HG02763 (cell line): ENCODE results near the gene PPFIBP1.
"Not testable (repeated sequence)": the region's sequence is repeated elsewhere in the genome, so short reads cannot be mapped to it uniquely, and the experiment has no call there.

Source experiments
- ATAC-seq: cut with Tn5 transposase; IDR thresholded peaks from one replicate; pipeline ENCODE4 v1.9.1; 2021; ENCODE audit warnings: mild to moderate bottlenecking, moderate library complexity; ENCODE audit not compliant: unreplicated experiment

Gene PPFIBP1

GRCh38 chr12:27588075-27588730 is 64.2 kb downstream of the PPFIBP1 start:
- ATAC-seq = not testable (repeated sequence)

- no peak for ATAC-seq
These were observed 64.8 kb downstream of the PPFIBP1 start for GRCh38 chr12:27588776-27589175.

GRCh38 chr12:27589419-27589818 is 65.4 kb downstream of the PPFIBP1 start:
- ATAC-seq = no peak

GRCh38 chr12:27591698-27592097 is 67.7 kb downstream of the PPFIBP1 start:
- not testable (repeated sequence) for ATAC-seq

- no peak for ATAC-seq
These were observed 68.5 kb downstream of the PPFIBP1 start for GRCh38 chr12:27592548-27592947.

GRCh38 chr12:27593266-27593665 is 69.3 kb downstream of the PPFIBP1 start:
- no peak for ATAC-seq

GRCh38 chr12:27595231-27595642 is 71.2 kb downstream of the PPFIBP1 start:
- no peak for ATAC-seq

GRCh38 chr12:27598866-27599265 is 74.9 kb downstream of the PPFIBP1 start:
- not testable (repeated sequence) for ATAC-seq

GRCh38 chr12:27601056-27601828 is 77.2 kb downstream of the PPFIBP1 start:
- ATAC-seq = not testable (repeated sequence)

- no peak for ATAC-seq
These were observed 78.5 kb downstream of the PPFIBP1 start for GRCh38 chr12:27602516-27602915.

GRCh38 chr12:27604431-27604830 is 80.4 kb downstream of the PPFIBP1 start:
- ATAC-seq = no peak

- ATAC-seq = no peak
These were observed 83.0 kb downstream of the PPFIBP1 start for GRCh38 chr12:27606986-27607385.

- ATAC-seq = no peak
These were observed 83.6 kb downstream of the PPFIBP1 start for GRCh38 chr12:27607591-27607990.

GRCh38 chr12:27608890-27609289 is 84.9 kb downstream of the PPFIBP1 start:
- no peak for ATAC-seq

GRCh38 chr12:27610374-27610773 is 86.4 kb downstream of the PPFIBP1 start:
- no peak for ATAC-seq

- ATAC-seq = no peak
These were observed 90.4 kb downstream of the PPFIBP1 start for GRCh38 chr12:27614386-27614785.

GRCh38 chr12:27614866-27615265 is 90.9 kb downstream of the PPFIBP1 start:
- no peak for ATAC-seq

GRCh38 chr12:27615331-27615891 is 91.4 kb downstream of the PPFIBP1 start:
- no peak for ATAC-seq

- ATAC-seq = no peak
These were observed 92.5 kb downstream of the PPFIBP1 start for GRCh38 chr12:27616356-27617142.

- ATAC-seq = no peak
These were observed 94.8 kb downstream of the PPFIBP1 start for GRCh38 chr12:27618836-27619235.

GRCh38 chr12:27619308-27619707 is 95.3 kb downstream of the PPFIBP1 start:
- no peak for ATAC-seq
